Skeletal muscle tissue (tissue), 4 donors: ENCODE data around the gene KAT6B. TPM values are rescaled to one million over a fixed set of nuclear protein-coding genes. Genes with fewer than 3 reads are reported as not detected.

Experiments used
- H3K27ac ChIP-seq: one replicate; pipeline ENCODE4 v1.7.0; 2013; ENCODE audit warnings: mild to moderate bottlenecking, low read depth, low read length, inconsistent platforms
- H3K27me3 ChIP-seq, 3 donors: one replicate each; pipeline ENCODE4 v1.7.0; 2013; ENCODE audit warnings: low read length in 3 of 3; ENCODE audit not compliant: control insufficient read depth in 3 of 3, insufficient read depth in 3 of 3
- H3K36me3 ChIP-seq, 3 donors: one replicate each; pipeline ENCODE4 v1.7.0; 2013; ENCODE audit warnings: low read length in 3 of 3; ENCODE audit not compliant: control insufficient read depth in 3 of 3, insufficient read depth in 3 of 3
- H3K4me1 ChIP-seq, 3 donors: one replicate each; pipeline ENCODE4 v1.7.0; 2013; ENCODE audit warnings: low read length in 3 of 3, mild to moderate bottlenecking in 3 of 3; ENCODE audit not compliant: control insufficient read depth in 3 of 3, insufficient read depth in 3 of 3
- H3K4me3 ChIP-seq, 3 donors: one replicate each; pipeline ENCODE4 v1.7.0; 2013; ENCODE audit warnings: low read length in 3 of 3
- H3K9ac ChIP-seq, 3 donors: one replicate each; pipeline ENCODE4 v1.7.0; 2013; ENCODE audit warnings: low read length in 3 of 3, mild to moderate bottlenecking in 3 of 3, moderate library complexity in 2 of 3, low read depth in 1 of 3
- H3K9me3 ChIP-seq, 3 donors: one replicate each; pipeline ENCODE4 v1.7.0; 2013; ENCODE audit warnings: low read length in 3 of 3; ENCODE audit not compliant: control insufficient read depth in 3 of 3
- total RNA-seq: library from RNA; depleted of rRNA; stranded (reverse); fragments of >200 nt; gene quantifications from one replicate; pipeline ENCODE4 v1.2.3, GENCODE V29; 2014
- donor health status: Osteomylitis.

KAT6B gene
- total RNA-seq, 1 donor from 2014 or later, result 49.6 TPM

- Histone ChIP-seq H3K4me3 (no peak overlapping the region), H3K9ac (no peak overlapping the region), H3K36me3 (peaks cover 14 to 18% (median 16%) of the 10 kb centered on the region in 3 donors), H3K27me3 (no peaks in the 10 kb centered on the region), H3K9me3 (no peaks in the 10 kb centered on the region), H3K4me1 (peaks cover 4 to 10% (median 9%) of the 10 kb centered on the region in 3 donors), H3K27ac (no peak overlapping the region)
Observed at GRCh38 chr10:74973741-74974392, 147.5 kb downstream of the KAT6B start.

DNA sequence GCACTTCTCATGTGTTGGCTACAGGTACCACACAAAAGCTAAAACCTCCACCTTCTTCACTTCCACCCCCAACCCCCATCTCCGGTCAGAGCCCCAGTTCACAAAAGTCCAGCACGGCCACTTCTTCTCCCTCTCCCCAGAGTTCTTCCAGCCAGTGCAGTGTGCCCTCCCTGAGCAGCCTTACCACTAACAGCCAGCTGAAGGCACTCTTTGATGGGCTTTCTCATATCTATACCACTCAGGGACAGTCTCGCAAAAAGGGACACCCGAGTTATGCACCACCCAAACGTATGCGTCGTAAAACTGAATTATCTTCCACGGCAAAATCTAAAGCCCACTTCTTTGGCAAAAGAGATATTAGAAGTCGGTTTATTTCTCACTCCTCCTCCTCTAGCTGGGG is 149.4 kb downstream of the KAT6B start:
- H3K27ac ChIP-seq, result no peak overlapping the region
- no peaks in the 10 kb centered on the region for H3K27me3 ChIP-seq
- no peak overlapping the region for H3K4me3 ChIP-seq
- H3K9ac ChIP-seq, result no peak overlapping the region
- H3K9me3 ChIP-seq, result no peaks in the 10 kb centered on the region
- H3K36me3 ChIP-seq, result peaks cover 14 to 19% (median 18%) of the 10 kb centered on the region in 3 donors
- H3K4me1 ChIP-seq, result peaks cover 4 to 8% (median 7%) of the 10 kb centered on the region in 3 donors

- peaks cover 14 to 19% (median 18%) of the 10 kb centered on the region in 3 donors for H3K36me3 ChIP-seq
- no peaks in the 10 kb centered on the region for H3K27me3 ChIP-seq
- peaks cover 4 to 8% (median 7%) of the 10 kb centered on the region in 3 donors for H3K4me1 ChIP-seq
- H3K4me3 ChIP-seq, result no peak overlapping the region
- no peak overlapping the region for H3K27ac ChIP-seq
- no peaks in the 10 kb centered on the region for H3K9me3 ChIP-seq
- no peak overlapping the region for H3K9ac ChIP-seq
Observed at GRCh38 chr10:74976565-74976964, 150.2 kb downstream of the KAT6B start.

- no peaks in the 10 kb centered on the region for H3K27me3 ChIP-seq
Observed at GRCh38 chr10:74977072-74977471, 150.7 kb downstream of the KAT6B start.

GRCh38 chr10:74977913-74978847 is 151.8 kb downstream of the KAT6B start:
- no peaks in the 10 kb centered on the region for H3K9me3 ChIP-seq
- H3K4me1 ChIP-seq, result peaks cover 6 to 11% (median 7%) of the 10 kb centered on the region in 3 donors
- no peak overlapping the region for H3K9ac ChIP-seq
- H3K27ac ChIP-seq, result no peak overlapping the region
- peaks cover 17 to 23% (median 20%) of the 10 kb centered on the region in 3 donors for H3K36me3 ChIP-seq
- no peaks in the 10 kb centered on the region for H3K27me3 ChIP-seq
- H3K4me3 ChIP-seq, result no peak overlapping the region

More at GRCh38 chr10:74977072-74977471, 150.7 kb downstream of the KAT6B start:
- H3K4me3 ChIP-seq, result no peak overlapping the region
- peaks cover 4 to 10% (median 7%) of the 10 kb centered on the region in 3 donors for H3K4me1 ChIP-seq
- peaks cover 14 to 20% (median 18%) of the 10 kb centered on the region in 3 donors for H3K36me3 ChIP-seq
- H3K27ac ChIP-seq, result no peak overlapping the region
- H3K9me3 ChIP-seq, result no peaks in the 10 kb centered on the region
- no peak overlapping the region for H3K9ac ChIP-seq

GRCh38 chr10:74981831-74982633 is 155.6 kb downstream of the KAT6B start:
- Histone ChIP-seq H3K27me3 (no peaks in the 10 kb centered on the region), H3K9ac (no peak overlapping the region), H3K36me3 (peaks cover 3 to 19% (median 14%) of the 10 kb centered on the region in 3 donors), H3K4me3 (no peak overlapping the region), H3K9me3 (no peaks in the 10 kb centered on the region), H3K4me1 (peaks cover 0 to 11% (median 4%) of the 10 kb centered on the region in 3 donors), H3K27ac (no peak overlapping the region)

GRCh38 chr10:74982634-74982982 is 156.2 kb downstream of the KAT6B start:
- peaks cover 2 to 17% (median 9%) of the 10 kb centered on the region in 3 donors for H3K4me1 ChIP-seq
- H3K36me3 ChIP-seq, result peaks cover 3 to 19% (median 14%) of the 10 kb centered on the region in 3 donors
- H3K27me3 ChIP-seq, result no peaks in the 10 kb centered on the region
- no peak overlapping the region for H3K9ac ChIP-seq
- H3K27ac ChIP-seq, result no peak overlapping the region
- H3K9me3 ChIP-seq, result no peaks in the 10 kb centered on the region
- H3K4me3 ChIP-seq, result no peak overlapping the region

- Histone ChIP-seq H3K4me1 (peaks cover 7 to 24% (median 15%) of the 10 kb centered on the region in 3 donors), H3K36me3 (peaks cover 3 to 16% (median 14%) of the 10 kb centered on the region in 3 donors), H3K27ac (no peak overlapping the region), H3K27me3 (no peaks in the 10 kb centered on the region), H3K9ac (no peak overlapping the region), H3K4me3 (no peak overlapping the region), H3K9me3 (no peaks in the 10 kb centered on the region)
Observed at GRCh38 chr10:74983383-74983782, 157.0 kb downstream of the KAT6B start.

GRCh38 chr10:74987339-74988053 is 161.1 kb downstream of the KAT6B start:
- no peak overlapping the region for H3K27ac ChIP-seq
- no peak overlapping the region for H3K9ac ChIP-seq
- no peaks in the 10 kb centered on the region for H3K27me3 ChIP-seq
- H3K36me3 ChIP-seq, result peaks cover 3 to 16% (median 10%) of the 10 kb centered on the region in 3 donors
- no peak overlapping the region for H3K4me3 ChIP-seq
- peaks cover 12 to 29% (median 23%) of the 10 kb centered on the region in 3 donors for H3K4me1 ChIP-seq
- no peaks in the 10 kb centered on the region for H3K9me3 ChIP-seq
